HUES64 (cell line): ENCODE measurements around the gene SIMC1.

Experiments
- H3K27ac ChIP-seq: 2 replicates; pipeline ENCODE4 v1.7.0; 2013; ENCODE audit warnings: low read depth, low read length, inconsistent platforms
- H3K27me3 ChIP-seq: 2 replicates; pipeline ENCODE4 v1.6.1; 2013; ENCODE audit warnings: mild to moderate bottlenecking, low read length; ENCODE audit not compliant: insufficient read depth
- H3K36me3 ChIP-seq: 2 replicates; pipeline ENCODE4 v1.6.1; 2013; ENCODE audit warnings: mild to moderate bottlenecking, low read length; ENCODE audit not compliant: insufficient read depth
- H3K4me1 ChIP-seq: 2 replicates; pipeline ENCODE4 v1.6.1; 2013; ENCODE audit warnings: mild to moderate bottlenecking, low read length, moderate library complexity; ENCODE audit not compliant: insufficient read depth
- H3K4me3 ChIP-seq: 2 replicates; pipeline ENCODE4 v1.5.1; 2013; ENCODE audit warnings: mild to moderate bottlenecking, low read length, moderate library complexity
- H3K9ac ChIP-seq: 2 replicates; pipeline ENCODE4 v1.6.1; 2013; ENCODE audit warnings: mild to moderate bottlenecking, low read depth, low read length
- H3K9me3 ChIP-seq: 2 replicates; pipeline ENCODE4 v1.6.1; 2013; ENCODE audit warnings: low read depth, low read length; ENCODE audit not compliant: insufficient read depth
- WGBS: fragments of 150-250, 120-280 bp; methylation state at CpG from one replicate; pipeline ENCODE4 v1.1.7; 2013; ENCODE audit warnings: missing lambda C conversion rate; 5-methylcytosine and 5-hydroxymethylcytosine counted together

The SIMC1 gene

GRCh38 chr5:176320577-176320976 lies 82.4 kb downstream of the SIMC1 start:
- no peaks in the 10 kb centered on the region for H3K9me3 ChIP-seq
- H3K27ac ChIP-seq, result no peak overlapping the region
- no peak overlapping the region for H3K4me3 ChIP-seq
- H3K4me1 ChIP-seq, result no peaks in the 10 kb centered on the region
- peaks cover 22% of the 10 kb centered on the region for H3K36me3 ChIP-seq
- 88% methylated on average over 2 of the region's 3 CpGs for WGBS
- no peak overlapping the region for H3K9ac ChIP-seq
- H3K27me3 ChIP-seq, result no peaks in the 10 kb centered on the region

- no peak overlapping the region for H3K9ac ChIP-seq
- H3K27ac ChIP-seq, result no peak overlapping the region
- no peak overlapping the region for H3K4me3 ChIP-seq
- H3K27me3 ChIP-seq, result no peaks in the 10 kb centered on the region
- H3K4me1 ChIP-seq, result no peaks in the 10 kb centered on the region
- peaks cover 26% of the 10 kb centered on the region for H3K36me3 ChIP-seq
- H3K9me3 ChIP-seq, result no peaks in the 10 kb centered on the region
Measured at GRCh38 chr5:176334031-176334770, 96.0 kb downstream of the SIMC1 start.

GRCh38 chr5:176337913-176338312 lies 99.7 kb downstream of the SIMC1 start:
- Histone ChIP-seq H3K36me3 (peaks cover 24% of the 10 kb centered on the region), H3K4me3 (no peak overlapping the region), H3K27ac (no peak overlapping the region), H3K9me3 (no peaks in the 10 kb centered on the region), H3K4me1 (no peaks in the 10 kb centered on the region), H3K9ac (no peak overlapping the region), H3K27me3 (no peaks in the 10 kb centered on the region)
- WGBS, result 96% methylated on average over 1 of the region's 1 CpG

- Histone ChIP-seq H3K27ac (no peak overlapping the region), H3K27me3 (no peaks in the 10 kb centered on the region), H3K4me1 (no peaks in the 10 kb centered on the region), H3K36me3 (peaks cover 28% of the 10 kb centered on the region), H3K9ac (no peak overlapping the region), H3K4me3 (no peak overlapping the region), H3K9me3 (no peaks in the 10 kb centered on the region)
- WGBS, result 97% methylated on average over 3 of the region's 5 CpGs
Measured at GRCh38 chr5:176339304-176339703, 101.1 kb downstream of the SIMC1 start.

- H3K4me1 ChIP-seq, result no peaks in the 10 kb centered on the region
- H3K36me3 ChIP-seq, result peaks cover 48% of the 10 kb centered on the region
- no peaks in the 10 kb centered on the region for H3K27me3 ChIP-seq
- no peak overlapping the region for H3K4me3 ChIP-seq
- 91% methylated on average over 2 of the region's 2 CpGs for WGBS
- H3K9me3 ChIP-seq, result no peaks in the 10 kb centered on the region
- H3K27ac ChIP-seq, result no peak overlapping the region
- no peak overlapping the region for H3K9ac ChIP-seq
Measured at GRCh38 chr5:176341325-176342157, 103.3 kb downstream of the SIMC1 start.

GRCh38 chr5:176342158-176342483 lies 103.9 kb downstream of the SIMC1 start:
- Histone ChIP-seq H3K9ac (no peak overlapping the region), H3K4me1 (no peaks in the 10 kb centered on the region), H3K9me3 (no peaks in the 10 kb centered on the region), H3K27me3 (no peaks in the 10 kb centered on the region), H3K4me3 (no peak overlapping the region), H3K36me3 (peaks cover 48% of the 10 kb centered on the region), H3K27ac (no peak overlapping the region)
- 92% methylated on average over 1 of the region's 1 CpG for WGBS

- Histone ChIP-seq H3K4me1 (no peaks in the 10 kb centered on the region), H3K9me3 (no peaks in the 10 kb centered on the region), H3K27ac (no peak overlapping the region), H3K36me3 (peaks cover 48% of the 10 kb centered on the region), H3K9ac (no peak overlapping the region), H3K27me3 (no peaks in the 10 kb centered on the region), H3K4me3 (no peak overlapping the region)
- WGBS, result 82% methylated on average over 1 of the region's 2 CpGs
Measured at GRCh38 chr5:176342766-176343458, 104.7 kb downstream of the SIMC1 start.

- H3K9ac ChIP-seq, result no peak overlapping the region
- H3K27ac ChIP-seq, result no peak overlapping the region
- peaks cover 98% of the 10 kb centered on the region for H3K36me3 ChIP-seq
- H3K9me3 ChIP-seq, result no peaks in the 10 kb centered on the region
- H3K27me3 ChIP-seq, result no peaks in the 10 kb centered on the region
- H3K4me3 ChIP-seq, result no peak overlapping the region
- WGBS, result 98% methylated on average over 8 of the region's 8 CpGs
- no peaks in the 10 kb centered on the region for H3K4me1 ChIP-seq
Measured at GRCh38 chr5:176350416-176350815, 112.2 kb downstream of the SIMC1 start.

GRCh38 chr5:176352116-176352878 lies 114.1 kb downstream of the SIMC1 start:
- H3K4me3 ChIP-seq, result no peak overlapping the region
- 98% methylated on average over 5 of the region's 5 CpGs for WGBS

GRCh38 chr5:176353533-176353932 lies 115.3 kb downstream of the SIMC1 start:
- Histone ChIP-seq H3K9ac (no peak overlapping the region), H3K27me3 (no peaks in the 10 kb centered on the region), H3K27ac (no peak overlapping the region), H3K4me1 (no peaks in the 10 kb centered on the region), H3K4me3 (no peak overlapping the region), H3K9me3 (no peaks in the 10 kb centered on the region), H3K36me3 (peaks cover 95% of the 10 kb centered on the region)
- 92% methylated on average over 4 of the region's 4 CpGs for WGBS

More at GRCh38 chr5:176352116-176352878, 114.1 kb downstream of the SIMC1 start:
- peaks cover 95% of the 10 kb centered on the region for H3K36me3 ChIP-seq
- H3K9me3 ChIP-seq, result no peaks in the 10 kb centered on the region
- no peaks in the 10 kb centered on the region for H3K27me3 ChIP-seq
- no peak overlapping the region for H3K27ac ChIP-seq
- H3K4me1 ChIP-seq, result no peaks in the 10 kb centered on the region
- no peak overlapping the region for H3K9ac ChIP-seq
